Measurements from ENCODE around the gene HHIPL1.

HHIPL1 gene

GRCh38 chr14:99707420-99707819 lies 62.5 kb downstream of the HHIPL1 start:
- Histone ChIP-seq H3K27ac (ENCODE audit: low read depth, low read length) (no peak overlapping the region), H3K4me1 (ENCODE audit: control insufficient read depth, low read length) (no peaks in the 10 kb centered on the region), H3F3A (ENCODE audit: control insufficient read depth, insufficient read depth) (no peaks in the 10 kb centered on the region), H4K20me1 (ENCODE audit: control insufficient read depth, insufficient read depth, low read depth, low read length) (no peaks in the 10 kb centered on the region), H3K27me3 (ENCODE audit: control insufficient read depth, low read length) (no peaks in the 10 kb centered on the region), H3K9me2 (replicated peaks; ENCODE audit: control insufficient read depth, low read length) (no peaks in the 10 kb centered on the region; the same call in 1 of the 2 replicates), H3K79me2 (ENCODE audit: control insufficient read depth, low read length) (no peaks in the 10 kb centered on the region), H3K36me3 (ENCODE audit: control insufficient read depth, low read length) (no peaks in the 10 kb centered on the region), H3K9me3 (ENCODE audit: control insufficient read depth, insufficient read depth, low read length) (peaks cover 12% of the 10 kb centered on the region), H3K4me3 (ENCODE audit: low read length) (no peak overlapping the region), H3K4me2 (ENCODE audit: low read length) (no peak overlapping the region)
- TF ChIP-seq EZH2phosphoT487 (IDR thresholded peaks at IDR 0.05; ENCODE audit: borderline replicate concordance, low read length), result no peak

GRCh38 chr14:99707921-99708320 lies 63.0 kb downstream of the HHIPL1 start:
- Histone ChIP-seq H3K4me3 (ENCODE audit: low read length) (no peak overlapping the region), H4K20me1 (ENCODE audit: control insufficient read depth, insufficient read depth, low read depth, low read length) (no peaks in the 10 kb centered on the region), H3K4me1 (ENCODE audit: control insufficient read depth, low read length) (no peaks in the 10 kb centered on the region), H3K79me2 (ENCODE audit: control insufficient read depth, low read length) (no peaks in the 10 kb centered on the region), H3K27ac (ENCODE audit: low read depth, low read length) (no peak overlapping the region), H3F3A (ENCODE audit: control insufficient read depth, insufficient read depth) (no peaks in the 10 kb centered on the region), H3K36me3 (ENCODE audit: control insufficient read depth, low read length) (no peaks in the 10 kb centered on the region), H3K9me3 (ENCODE audit: control insufficient read depth, insufficient read depth, low read length) (peaks cover 10% of the 10 kb centered on the region), H3K4me2 (ENCODE audit: low read length) (no peak overlapping the region), H3K9me2 (replicated peaks; ENCODE audit: control insufficient read depth, low read length) (no peaks in the 10 kb centered on the region; the same call in 1 of the 2 replicates), H3K27me3 (ENCODE audit: control insufficient read depth, low read length) (no peaks in the 10 kb centered on the region)
- no peak for TF ChIP-seq CTCF (IDR thresholded peaks at IDR 0.05; ENCODE audit: low read depth, low read length, poor library complexity, severe bottlenecking)
- TF ChIP-seq EZH2phosphoT487 (IDR thresholded peaks at IDR 0.05; ENCODE audit: borderline replicate concordance, low read length), result no peak

GRCh38 chr14:99708449-99708848 lies 63.5 kb downstream of the HHIPL1 start:
- H3K4me1 ChIP-seq (ENCODE audit: control insufficient read depth, low read length), result no peaks in the 10 kb centered on the region
- no peak overlapping the region for H3K27ac ChIP-seq (ENCODE audit: low read depth, low read length)
- peaks cover 5% of the 10 kb centered on the region for H3K9me3 ChIP-seq (ENCODE audit: control insufficient read depth, insufficient read depth, low read length)
- TF ChIP-seq CTCF (IDR thresholded peaks at IDR 0.05; ENCODE audit: low read depth, low read length, poor library complexity, severe bottlenecking), result no peak
- TF ChIP-seq EZH2phosphoT487 (IDR thresholded peaks at IDR 0.05; ENCODE audit: borderline replicate concordance, low read length), result no peak
- no peak overlapping the region for H3K4me3 ChIP-seq (ENCODE audit: low read length)
- H3K79me2 ChIP-seq (ENCODE audit: control insufficient read depth, low read length), result no peaks in the 10 kb centered on the region
- no peaks in the 10 kb centered on the region for H3F3A ChIP-seq (ENCODE audit: control insufficient read depth, insufficient read depth)
- no peaks in the 10 kb centered on the region for H4K20me1 ChIP-seq (ENCODE audit: control insufficient read depth, insufficient read depth, low read depth, low read length)
- no peaks in the 10 kb centered on the region for H3K27me3 ChIP-seq (ENCODE audit: control insufficient read depth, low read length)
- no peak overlapping the region for H3K4me2 ChIP-seq (ENCODE audit: low read length)
- no peaks in the 10 kb centered on the region; the same call in 1 of the 2 replicates for H3K9me2 ChIP-seq (replicated peaks; ENCODE audit: control insufficient read depth, low read length)
- no peaks in the 10 kb centered on the region for H3K36me3 ChIP-seq (ENCODE audit: control insufficient read depth, low read length)

- Histone ChIP-seq H3K9me2 (replicated peaks; ENCODE audit: control insufficient read depth, low read length) (no peaks in the 10 kb centered on the region), H3K4me1 (ENCODE audit: control insufficient read depth, low read length) (no peaks in the 10 kb centered on the region), H3K4me3 (ENCODE audit: low read length) (no peak overlapping the region), H3K27me3 (ENCODE audit: control insufficient read depth, low read length) (peaks cover 5% of the 10 kb centered on the region; the same call in 1 of the 2 replicates), H3K4me2 (ENCODE audit: low read length) (no peak overlapping the region), H4K20me1 (ENCODE audit: control insufficient read depth, insufficient read depth, low read depth, low read length) (no peaks in the 10 kb centered on the region), H3K27ac (ENCODE audit: low read depth, low read length) (no peak overlapping the region), H3K36me3 (ENCODE audit: control insufficient read depth, low read length) (no peaks in the 10 kb centered on the region), H3K9me3 (ENCODE audit: control insufficient read depth, insufficient read depth, low read length) (no peaks in the 10 kb centered on the region), H3F3A (ENCODE audit: control insufficient read depth, insufficient read depth) (no peaks in the 10 kb centered on the region), H3K79me2 (ENCODE audit: control insufficient read depth, low read length) (no peaks in the 10 kb centered on the region)
- TF ChIP-seq CTCF (IDR thresholded peaks at IDR 0.05; ENCODE audit: low read depth, low read length, poor library complexity, severe bottlenecking) (no peak), EZH2phosphoT487 (IDR thresholded peaks at IDR 0.05; ENCODE audit: borderline replicate concordance, low read length) (no peak)
These were observed 69.0 kb downstream of the HHIPL1 start for GRCh38 chr14:99713972-99714371.

Measured in DOHH2 (cell line).